BE2C (cell line): ENCODE results near the gene CPS1.

ENCODE experiments used
- DNase-seq: peaks from one replicate; pipeline ENCODE4 v3.0.0-alpha.2; 2020
- H3K27me3 ChIP-seq: fragments of 250-450 bp; sonication (Bioruptor Pico); 2 replicates; pipeline ENCODE4 v1.5.1; 2020; ENCODE audit warnings: mild to moderate bottlenecking
- H3K36me3 ChIP-seq: fragments of 250-450 bp; sonication (Bioruptor Pico); 2 replicates; pipeline ENCODE4 v1.5.1; 2020; ENCODE audit warnings: mild to moderate bottlenecking
- H3K4me1 ChIP-seq: fragments of 250-450 bp; sonication (Bioruptor Pico); 2 replicates; pipeline ENCODE4 v1.5.1; 2020
- H3K4me3 ChIP-seq: 2 replicates; pipeline ENCODE4 v1.5.1; 2011; ENCODE audit warnings: low read depth, low read length
- H3K9me3 ChIP-seq: fragments of 250-450 bp; sonication (Bioruptor Pico); 2 replicates; pipeline ENCODE4 v1.5.1; 2020
- TF ChIP-seq, protein P1 (sequence below): IDR thresholded peaks from 2 replicates; pipeline ENCODE4 v1.5.1; 2012; ENCODE audit warnings: mild to moderate bottlenecking, low read depth, low read length

The CPS1 gene

DNA sequence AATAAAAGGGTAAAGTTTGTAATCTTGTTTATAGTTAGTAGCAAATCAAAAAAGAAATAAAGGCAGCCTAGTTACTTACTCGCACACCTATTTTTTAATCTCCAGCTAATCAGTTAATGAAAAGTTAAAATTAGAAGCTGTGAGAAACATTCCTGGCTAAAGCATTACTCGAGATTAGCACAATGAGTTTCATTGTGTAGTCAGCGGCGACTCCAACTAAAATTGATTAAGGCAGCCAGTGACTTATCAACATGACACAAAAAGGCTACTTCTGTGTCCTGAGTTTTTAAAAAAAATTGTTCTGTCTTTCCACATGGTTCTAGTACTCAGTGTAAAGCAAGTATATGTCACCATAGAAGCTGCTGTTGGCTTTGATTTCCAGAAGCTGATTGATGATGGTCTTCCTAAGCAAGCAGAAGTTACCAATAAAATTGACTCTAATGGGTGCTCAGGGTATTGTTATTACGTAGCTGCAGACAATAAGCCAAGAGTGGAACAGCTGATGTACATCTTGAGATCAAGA, 159.2 kb downstream of the CPS1 start:
- no peaks in the 10 kb centered on the region for H3K27me3 ChIP-seq
- no peaks in the 10 kb centered on the region for H3K36me3 ChIP-seq
- H3K4me3 ChIP-seq, result no peak overlapping the region
- TF ChIP-seq, protein P1, sequence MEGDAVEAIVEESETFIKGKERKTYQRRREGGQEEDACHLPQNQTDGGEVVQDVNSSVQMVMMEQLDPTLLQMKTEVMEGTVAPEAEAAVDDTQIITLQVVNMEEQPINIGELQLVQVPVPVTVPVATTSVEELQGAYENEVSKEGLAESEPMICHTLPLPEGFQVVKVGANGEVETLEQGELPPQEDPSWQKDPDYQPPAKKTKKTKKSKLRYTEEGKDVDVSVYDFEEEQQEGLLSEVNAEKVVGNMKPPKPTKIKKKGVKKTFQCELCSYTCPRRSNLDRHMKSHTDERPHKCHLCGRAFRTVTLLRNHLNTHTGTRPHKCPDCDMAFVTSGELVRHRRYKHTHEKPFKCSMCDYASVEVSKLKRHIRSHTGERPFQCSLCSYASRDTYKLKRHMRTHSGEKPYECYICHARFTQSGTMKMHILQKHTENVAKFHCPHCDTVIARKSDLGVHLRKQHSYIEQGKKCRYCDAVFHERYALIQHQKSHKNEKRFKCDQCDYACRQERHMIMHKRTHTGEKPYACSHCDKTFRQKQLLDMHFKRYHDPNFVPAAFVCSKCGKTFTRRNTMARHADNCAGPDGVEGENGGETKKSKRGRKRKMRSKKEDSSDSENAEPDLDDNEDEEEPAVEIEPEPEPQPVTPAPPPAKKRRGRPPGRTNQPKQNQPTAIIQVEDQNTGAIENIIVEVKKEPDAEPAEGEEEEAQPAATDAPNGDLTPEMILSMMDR, result no peak
- H3K9me3 ChIP-seq, result no peaks in the 10 kb centered on the region
- DNase-seq, result no peak
- H3K4me1 ChIP-seq, result 0 out of 2 replicates have a peak, but pooled peaks cover 6% of the 10 kb centered on the region

DNA sequence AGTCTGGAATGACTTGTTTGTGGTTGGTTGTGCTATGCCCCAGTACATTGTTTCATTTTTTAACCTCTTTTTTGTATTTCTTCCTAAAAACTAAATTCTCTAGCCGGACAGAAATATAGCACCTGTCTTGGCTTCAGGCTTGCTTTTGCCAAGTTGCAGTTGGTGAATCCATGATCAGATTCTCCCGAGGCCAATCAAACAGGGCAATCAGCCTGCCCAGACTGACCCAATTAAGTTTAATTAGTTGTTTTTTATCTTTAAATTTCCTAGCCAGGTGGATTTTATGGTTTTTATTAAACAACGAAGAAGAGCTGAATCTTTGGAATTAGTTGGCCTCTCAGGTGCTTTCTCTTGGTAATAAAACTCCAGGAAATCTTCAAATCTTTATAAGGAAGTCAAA, 162.1 kb downstream of the CPS1 start:
- H3K9me3 ChIP-seq, result no peaks in the 10 kb centered on the region
- no peak overlapping the region for H3K4me3 ChIP-seq
- H3K27me3 ChIP-seq, result no peaks in the 10 kb centered on the region
- TF ChIP-seq, protein P1, result no peak
- 0 out of 2 replicates have a peak, but pooled peaks cover 6% of the 10 kb centered on the region for H3K4me1 ChIP-seq
- DNase-seq, result no peak
- no peaks in the 10 kb centered on the region for H3K36me3 ChIP-seq

DNA sequence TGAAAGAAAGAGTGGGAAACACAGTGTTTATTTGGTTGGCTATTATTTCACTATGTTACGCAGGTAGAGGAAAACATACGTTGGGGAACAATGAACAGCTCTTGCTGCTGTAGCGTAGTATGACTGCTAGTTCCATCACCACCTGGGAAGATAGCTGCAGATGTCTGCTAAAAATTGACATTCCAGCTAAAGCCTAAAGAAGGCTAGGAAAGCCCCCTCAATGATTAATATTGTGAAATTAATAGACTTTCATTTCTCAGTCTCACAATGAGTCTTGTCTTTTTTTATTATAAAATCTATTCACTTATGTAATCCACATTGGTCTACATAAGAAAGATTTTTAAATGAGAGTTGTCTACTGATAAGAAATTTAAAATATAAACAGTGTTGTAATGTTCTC, 165.7 kb downstream of the CPS1 start:
- H3K4me1 ChIP-seq, result peaks cover 12% of the 10 kb centered on the region
- no peak for DNase-seq
- no peaks in the 10 kb centered on the region for H3K9me3 ChIP-seq
- TF ChIP-seq, protein P1, result no peak
- no peaks in the 10 kb centered on the region for H3K36me3 ChIP-seq
- no peak overlapping the region for H3K4me3 ChIP-seq
- H3K27me3 ChIP-seq, result no peaks in the 10 kb centered on the region

- TF ChIP-seq, protein P1, result no peak
- Histone ChIP-seq H3K27me3 (no peaks in the 10 kb centered on the region), H3K4me3 (no peak overlapping the region), H3K4me1 (peaks cover 5% of the 10 kb centered on the region), H3K9me3 (no peaks in the 10 kb centered on the region), H3K36me3 (no peaks in the 10 kb centered on the region)
- no peak for DNase-seq
Measured at GRCh38 chr2:210727549-210727948, 171.2 kb downstream of the CPS1 start.
